K562 (cell line): ENCODE data around the gene SBK1. TPM values are rescaled to one million over a fixed set of nuclear protein-coding genes. Genes with fewer than 3 reads are reported as not detected.

Experiments used
- AFF4 ChIP-seq: sonication (generic); formaldehyde crosslinking; IDR thresholded peaks from 2 replicates; pipeline ENCODE4 v1.8.0; 2023; ENCODE audit warnings: mild to moderate bottlenecking, missing genetic modification reagents
- ELF2 ChIP-seq: fragments of 250-450 bp; sonication (Bioruptor Pico); IDR thresholded peaks from 2 replicates; pipeline ENCODE4 v1.5.0; 2021; ENCODE audit warnings: mild to moderate bottlenecking
- EP400 ChIP-seq: fragments of 450-650 bp; IDR thresholded peaks from 2 replicates; pipeline ENCODE4 v1.6.1; 2017; ENCODE audit warnings: antibody characterized with exemption, mild to moderate bottlenecking, moderate library complexity
- ETS2 ChIP-seq: IDR thresholded peaks from 2 replicates; pipeline ENCODE4 v1.6.1; 2016; ENCODE audit warnings: borderline replicate concordance, missing genetic modification characterization, mild to moderate bottlenecking, moderate library complexity, missing compliant biosample characterization; ENCODE audit not compliant: poor library complexity, severe bottlenecking
- GTF2E2 ChIP-seq: fragments of 200-800 bp; sonication (Bioruptor generic); IDR thresholded peaks from 2 replicates; pipeline ENCODE4 v1.6.1; 2016; ENCODE audit warnings: missing genetic modification characterization, missing compliant biosample characterization
- LEF1 ChIP-seq: fragments of 450-650 bp; IDR thresholded peaks from 2 replicates; pipeline ENCODE4 v1.6.1; 2016; ENCODE audit warnings: mild to moderate bottlenecking
- PBX2 ChIP-seq, 2 experiments: IDR thresholded peaks in 1 of 2; conservative IDR thresholded peaks in 1 of 2; 2 replicates each; pipeline ENCODE4 v1.6.1; 2016; ENCODE audit warnings: low read depth in 2 of 2, mild to moderate bottlenecking in 1 of 2, missing compliant biosample characterization in 1 of 2, missing genetic modification characterization in 1 of 2, moderate library complexity in 1 of 2
- POLR2H ChIP-seq: IDR thresholded peaks from 2 replicates; pipeline ENCODE4 v1.6.1; 2016; ENCODE audit warnings: missing genetic modification characterization, low read depth, mild to moderate bottlenecking, control low read depth, missing compliant biosample characterization, moderate library complexity
- SNAPC5 ChIP-seq: fragments of 250-450 bp; sonication (Bioruptor Pico); IDR thresholded peaks from 2 replicates; pipeline ENCODE4 v1.8.0; 2021; ENCODE audit warnings: moderate library complexity, mild to moderate bottlenecking, inconsistent platforms
- SP1 ChIP-seq: sonication (generic); formaldehyde crosslinking; IDR thresholded peaks from 2 replicates; pipeline ENCODE4 v1.8.1; 2022; ENCODE audit warnings: mild to moderate bottlenecking, missing genetic modification reagents
- U2AF1 ChIP-seq: fragments of 200-400 bp; formaldehyde crosslinking; optimal IDR thresholded peaks from 2 replicates; pipeline ENCODE3; 2017; ENCODE audit warnings: mild to moderate bottlenecking, low read depth, low read length, moderate library complexity
- ZNF12 ChIP-seq: sonication (generic); formaldehyde crosslinking; IDR thresholded peaks from 2 replicates; pipeline ENCODE4 v1.4.0; 2020; ENCODE audit warnings: mild to moderate bottlenecking, missing genetic modification reagents
- ZNF146 ChIP-seq: IDR thresholded peaks from one replicate; pipeline ENCODE4 v1.6.1; 2018; ENCODE audit warnings: missing compliant biosample characterization; ENCODE audit not compliant: unreplicated experiment
- ZNF263 ChIP-seq: sonication (generic); formaldehyde crosslinking; IDR thresholded peaks from 2 replicates; pipeline ENCODE4 v1.8.0; 2022; ENCODE audit warnings: mild to moderate bottlenecking, missing genetic modification reagents, borderline replicate concordance
- ZNF511 ChIP-seq: sonication (generic); formaldehyde crosslinking; IDR thresholded peaks from 2 replicates; pipeline ENCODE4 v1.8.0; 2022; ENCODE audit warnings: mild to moderate bottlenecking, missing genetic modification reagents
- ZNF644 ChIP-seq: fragments of 200-800 bp; sonication (Bioruptor generic); IDR thresholded peaks from 2 replicates; pipeline ENCODE4 v1.6.1; 2016; ENCODE audit warnings: low read depth, missing genetic modification characterization, missing compliant biosample characterization
- ZNF717 ChIP-seq: fragments of 250-450 bp; sonication (Bioruptor Pico); IDR thresholded peaks from 2 replicates; pipeline ENCODE4 v1.5.0; 2021
- polyA plus RNA-seq, 8 experiments: library from polyadenylated mRNA; depleted of rRNA in 4 of 8; stranded (reverse) in 5 of 8; unstranded in 3 of 8; fragments of >200 nt; fragmentation: Nextera tagmentation in 2 of 8; fragmentation: Illumina TruSeq in 1 of 8; extraction: Ambion mirVana in 2 of 8; extraction: Trizol in 1 of 8; gene quantifications; 2 replicates each; pipeline versions ENCODE4 v1.2.1 to v1.2.3, GENCODE V29; 2011 to 2014; ENCODE audit warnings: inconsistent platforms in 1 of 8, missing spikeins in 1 of 8
- total RNA-seq, 7 experiments: library from RNA; depleted of rRNA in 6 of 7; stranded (reverse); fragments of >200 nt in 6 of 7; fragmentation: Illumina TruSeq in 2 of 7; extraction: Trizol in 2 of 7; gene quantifications; 2 replicates each; pipeline versions ENCODE4 v1.2.1 to v1.2.3, GENCODE V29; 2011 to 2021; ENCODE audit warnings: low replicate concordance in 1 of 7
- TF ChIP-seq, protein P1 (sequence below): sonication (generic); formaldehyde crosslinking; IDR thresholded peaks from 2 replicates; pipeline ENCODE4 v1.8.0; 2022; ENCODE audit warnings: mild to moderate bottlenecking, missing genetic modification reagents
- TF ChIP-seq, protein P2 (sequence below): sonication (generic); formaldehyde crosslinking; IDR thresholded peaks from 2 replicates; pipeline ENCODE4 v1.8.1; 2022; ENCODE audit warnings: missing genetic modification reagents

SBK1 gene
- total and polyA plus RNA-seq, 9 of the 15 experiments (the other 6 are each of a cell fraction or from before 2014, with no cell fraction given): 0.01 to 0.07 (median 0.03) TPM; not detected in 6

- peak; percentile 97 for TF ChIP-seq ZNF511 (CRISPR knock-in tag)
- TF ChIP-seq POLR2H (tag): no peak
- no peak for TF ChIP-seq GTF2E2
- TF ChIP-seq AFF4 (CRISPR knock-in tag): peak; percentile 66; the same call in 1 of the 2 replicates
- peak; percentile 83 for TF ChIP-seq ZNF644 (tag)
- no peak for TF ChIP-seq ETS2 (tag)
- TF ChIP-seq SNAPC5 (CRISPR knock-in tag): no peak
- TF ChIP-seq ZNF263 (CRISPR knock-in tag): peak; percentile 57; the same call in 1 of the 2 replicates
- TF ChIP-seq EP400: no peak
- TF ChIP-seq ELF2 (CRISPR knock-in tag): no peak
- no peak for TF ChIP-seq ZNF717 (CRISPR knock-in tag)
- peak; percentile 20; the same call in 1 of the 2 replicates for TF ChIP-seq SP1 (CRISPR knock-in tag)
- TF ChIP-seq ZNF12 (CRISPR knock-in tag): peak; percentile 74; the same call in 1 of the 2 replicates
- TF ChIP-seq PBX2 (CRISPR knock-in tag; IDR thresholded peaks at IDR 0.05; ENCODE audit: low read depth): no peak
- peak; percentile 68 for TF ChIP-seq PBX2 (tag; conservative IDR thresholded peaks at IDR 0.05; ENCODE audit: low read depth)
- TF ChIP-seq U2AF1: no peak
- TF ChIP-seq LEF1: 0 out of 2 replicates have a peak, but pooled peaks have one; percentile 22
- TF ChIP-seq ZNF146 (CRISPR knock-in tag): peak; percentile 23
- TF ChIP-seq, protein P1, sequence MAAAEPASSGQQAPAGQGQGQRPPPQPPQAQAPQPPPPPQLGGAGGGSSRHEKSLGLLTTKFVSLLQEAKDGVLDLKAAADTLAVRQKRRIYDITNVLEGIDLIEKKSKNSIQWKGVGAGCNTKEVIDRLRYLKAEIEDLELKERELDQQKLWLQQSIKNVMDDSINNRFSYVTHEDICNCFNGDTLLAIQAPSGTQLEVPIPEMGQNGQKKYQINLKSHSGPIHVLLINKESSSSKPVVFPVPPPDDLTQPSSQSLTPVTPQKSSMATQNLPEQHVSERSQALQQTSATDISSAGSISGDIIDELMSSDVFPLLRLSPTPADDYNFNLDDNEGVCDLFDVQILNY: peak; percentile 33; the same call in 1 of the 2 replicates
- TF ChIP-seq, protein P2, sequence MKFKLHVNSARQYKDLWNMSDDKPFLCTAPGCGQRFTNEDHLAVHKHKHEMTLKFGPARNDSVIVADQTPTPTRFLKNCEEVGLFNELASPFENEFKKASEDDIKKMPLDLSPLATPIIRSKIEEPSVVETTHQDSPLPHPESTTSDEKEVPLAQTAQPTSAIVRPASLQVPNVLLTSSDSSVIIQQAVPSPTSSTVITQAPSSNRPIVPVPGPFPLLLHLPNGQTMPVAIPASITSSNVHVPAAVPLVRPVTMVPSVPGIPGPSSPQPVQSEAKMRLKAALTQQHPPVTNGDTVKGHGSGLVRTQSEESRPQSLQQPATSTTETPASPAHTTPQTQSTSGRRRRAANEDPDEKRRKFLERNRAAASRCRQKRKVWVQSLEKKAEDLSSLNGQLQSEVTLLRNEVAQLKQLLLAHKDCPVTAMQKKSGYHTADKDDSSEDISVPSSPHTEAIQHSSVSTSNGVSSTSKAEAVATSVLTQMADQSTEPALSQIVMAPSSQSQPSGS (CRISPR knock-in tag): no peak
These were observed 11.9 kb downstream of the SBK1 start (continued) for GRCh38 chr16:28304214-28304613.
